ENCODE results near the gene SYK.

DNA sequence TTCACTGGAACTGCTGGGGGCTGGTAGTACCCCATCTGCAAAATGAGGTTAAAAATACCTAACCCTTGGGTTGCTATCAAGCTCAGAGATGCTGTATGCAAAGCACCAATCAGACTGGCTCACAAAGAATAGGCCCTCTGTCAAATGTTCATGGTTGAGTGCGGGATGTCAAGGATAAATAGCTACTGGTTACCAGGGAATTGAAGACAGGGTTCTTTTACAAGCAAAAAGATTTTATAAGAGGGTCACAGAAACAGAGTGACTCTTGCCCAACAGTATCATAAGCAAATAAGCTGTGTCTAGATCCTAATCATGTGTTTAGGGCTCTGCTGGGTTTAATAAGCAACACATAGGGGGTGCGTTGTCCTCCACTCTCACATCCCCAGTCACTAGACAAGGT lies 11.9 kb downstream of the SYK start:
- TF ChIP-seq, protein P1, sequence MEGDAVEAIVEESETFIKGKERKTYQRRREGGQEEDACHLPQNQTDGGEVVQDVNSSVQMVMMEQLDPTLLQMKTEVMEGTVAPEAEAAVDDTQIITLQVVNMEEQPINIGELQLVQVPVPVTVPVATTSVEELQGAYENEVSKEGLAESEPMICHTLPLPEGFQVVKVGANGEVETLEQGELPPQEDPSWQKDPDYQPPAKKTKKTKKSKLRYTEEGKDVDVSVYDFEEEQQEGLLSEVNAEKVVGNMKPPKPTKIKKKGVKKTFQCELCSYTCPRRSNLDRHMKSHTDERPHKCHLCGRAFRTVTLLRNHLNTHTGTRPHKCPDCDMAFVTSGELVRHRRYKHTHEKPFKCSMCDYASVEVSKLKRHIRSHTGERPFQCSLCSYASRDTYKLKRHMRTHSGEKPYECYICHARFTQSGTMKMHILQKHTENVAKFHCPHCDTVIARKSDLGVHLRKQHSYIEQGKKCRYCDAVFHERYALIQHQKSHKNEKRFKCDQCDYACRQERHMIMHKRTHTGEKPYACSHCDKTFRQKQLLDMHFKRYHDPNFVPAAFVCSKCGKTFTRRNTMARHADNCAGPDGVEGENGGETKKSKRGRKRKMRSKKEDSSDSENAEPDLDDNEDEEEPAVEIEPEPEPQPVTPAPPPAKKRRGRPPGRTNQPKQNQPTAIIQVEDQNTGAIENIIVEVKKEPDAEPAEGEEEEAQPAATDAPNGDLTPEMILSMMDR (IDR thresholded peaks at IDR 0.05), result no peak
- no peak for TF ChIP-seq EP300 (IDR thresholded peaks at IDR 0.05)

All from stomach (tissue), 4 donors.